GM18868 (cell line): ENCODE results near the gene ZNF556.
"Not testable (repeated sequence)": the region's sequence is repeated elsewhere in the genome, so short reads cannot be mapped to it uniquely, and the experiment has no call there.

ENCODE experiments used
- ATAC-seq: cut with Tn5 transposase; IDR thresholded peaks from one replicate; pipeline ENCODE4 v1.9.1; 2021; ENCODE audit warnings: mild to moderate bottlenecking, moderate library complexity; ENCODE audit not compliant: unreplicated experiment

Gene ZNF556

GRCh38 chr19:2903326-2903725 lies 36.2 kb downstream of the ZNF556 start:
- not testable (repeated sequence) for ATAC-seq

GRCh38 chr19:2905918-2906519 lies 38.9 kb downstream of the ZNF556 start:
- no peak for ATAC-seq

- no peak for ATAC-seq
Observed at GRCh38 chr19:2906631-2907195, 39.6 kb downstream of the ZNF556 start.

- no peak for ATAC-seq
Observed at GRCh38 chr19:2912306-2912705, 45.2 kb downstream of the ZNF556 start.

GRCh38 chr19:2917275-2918184 lies 50.4 kb downstream of the ZNF556 start:
- no peak for ATAC-seq

- ATAC-seq = no peak
Observed at GRCh38 chr19:2922987-2923386, 55.9 kb downstream of the ZNF556 start.

GRCh38 chr19:2923510-2923909 lies 56.4 kb downstream of the ZNF556 start:
- no peak for ATAC-seq

GRCh38 chr19:2926341-2927031 lies 59.4 kb downstream of the ZNF556 start:
- ATAC-seq = no peak

GRCh38 chr19:2927032-2927430 lies 59.9 kb downstream of the ZNF556 start:
- no peak for ATAC-seq
